ENCODE measurements around the gene CLCNKA. TPM values are rescaled to one million over a fixed set of nuclear protein-coding genes. Genes with fewer than 3 reads are reported as not detected.

CLCNKA gene
- under 1 TPM in 1 of 2 donors, not detected in 1; 0.42 TPM for total RNA-seq

GRCh38 chr1:16021681-16022080 lies at the start of gene CLCNKA:
TSS of gene CLCNKA (plus strand) at chr1:16022036. CDS start at chr1:16022620, 584 bp downstream.
- H3K9ac ChIP-seq (ENCODE audit: low read depth in 2 of 2, low read length in 2 of 2) = no peak within 1 kb of the TSS
- H3K27ac ChIP-seq = no peak within 1 kb of the TSS
- H3K4me1 ChIP-seq = no peaks in the 10 kb centered on the region

GRCh38 chr1:15972409-15972808 lies 49.4 kb upstream of the CLCNKA start:
- no peaks in the 10 kb centered on the region for H3K36me3 ChIP-seq
- H3K4me1 ChIP-seq = no peaks in the 10 kb centered on the region
- no peak overlapping the region for H3K4me3 ChIP-seq
- H3K9ac ChIP-seq (ENCODE audit: low read depth in 2 of 2, low read length in 2 of 2) = no peak overlapping the region
- no peak for TF ChIP-seq CTCF (IDR thresholded peaks at IDR 0.05)
- H3K9me3 ChIP-seq = no peaks in the 10 kb centered on the region
- H3K27ac ChIP-seq = no peak overlapping the region
- intact Hi-C loops (cut with DNase I) = no loop called here
- no peaks in the 10 kb centered on the region for H3K27me3 ChIP-seq
- no peak for DNase-seq

More at GRCh38 chr1:16021681-16022080, at the start of gene CLCNKA:
- no peaks in the 10 kb centered on the region for H3K9me3 ChIP-seq
- H3K36me3 ChIP-seq = no peaks in the 10 kb centered on the region
- DNase-seq = no peak
- no peak for TF ChIP-seq CTCF (IDR thresholded peaks at IDR 0.05)
- H3K4me3 ChIP-seq = no peak within 1 kb of the TSS
- H3K27me3 ChIP-seq = no peaks in the 10 kb centered on the region
- intact Hi-C loops (cut with DNase I) = no loop called here

GRCh38 chr1:15973772-15974171 lies 48.1 kb upstream of the CLCNKA start:
- H3K9me3 ChIP-seq = no peaks in the 10 kb centered on the region
- no peak for DNase-seq
- no peaks in the 10 kb centered on the region for H3K36me3 ChIP-seq
- no peak for TF ChIP-seq CTCF (IDR thresholded peaks at IDR 0.05)
- no peak overlapping the region for H3K9ac ChIP-seq (ENCODE audit: low read depth in 2 of 2, low read length in 2 of 2)
- H3K4me3 ChIP-seq = no peak overlapping the region
- no peak overlapping the region for H3K27ac ChIP-seq
- no peaks in the 10 kb centered on the region for H3K4me1 ChIP-seq
- intact Hi-C loops (cut with DNase I) = no loop called here
- no peaks in the 10 kb centered on the region for H3K27me3 ChIP-seq

- H3K4me3 ChIP-seq = peak overlapping the region; percentile 89
These were observed 47.0 kb upstream of the CLCNKA start for GRCh38 chr1:15974855-15975254.

GRCh38 chr1:15975358-15975804 lies 46.5 kb upstream of the CLCNKA start:
- DNase-seq = peak; percentile 54
- H3K27ac ChIP-seq = peak overlapping the region; percentile 52
- H3K36me3 ChIP-seq = no peaks in the 10 kb centered on the region
- no peak for TF ChIP-seq CTCF (IDR thresholded peaks at IDR 0.05)
- intact Hi-C loops (cut with DNase I) = no loop called here
- H3K9me3 ChIP-seq = no peaks in the 10 kb centered on the region
- no peaks in the 10 kb centered on the region for H3K4me1 ChIP-seq
- peak overlapping the region; percentile 48 to 59 for H3K9ac ChIP-seq (ENCODE audit: low read depth in 2 of 2, low read length in 2 of 2)
- H3K27me3 ChIP-seq = no peaks in the 10 kb centered on the region
- H3K4me3 ChIP-seq = peak overlapping the region; percentile 89

More at GRCh38 chr1:15974855-15975254, 47.0 kb upstream of the CLCNKA start:
- intact Hi-C loops (cut with DNase I) = no loop called here
- TF ChIP-seq CTCF (IDR thresholded peaks at IDR 0.05) = no peak
- no peaks in the 10 kb centered on the region for H3K36me3 ChIP-seq
- no peak for DNase-seq
- peak overlapping the region in 1 of 2 donors; percentile 59 for H3K9ac ChIP-seq (ENCODE audit: low read depth in 2 of 2, low read length in 2 of 2)
- no peaks in the 10 kb centered on the region for H3K27me3 ChIP-seq
- no peaks in the 10 kb centered on the region for H3K4me1 ChIP-seq
- no peaks in the 10 kb centered on the region for H3K9me3 ChIP-seq
- no peak overlapping the region for H3K27ac ChIP-seq

All from colonic mucosa (tissue), 4 donors.